HepG2 (cell line): Measurements from ENCODE around the gene CFAP46. TPM values are rescaled to one million over a fixed set of nuclear protein-coding genes. Genes with fewer than 3 reads are reported as not detected.

ENCODE experiments used
- BRCA1 ChIP-seq: sonication (generic); formaldehyde crosslinking; IDR thresholded peaks from 2 replicates; pipeline ENCODE4 v1.4.0; 2020; ENCODE audit warnings: missing genetic modification reagents
- FLYWCH1 ChIP-seq: sonication (generic); formaldehyde crosslinking; IDR thresholded peaks from 2 replicates; pipeline ENCODE4 v1.8.1; 2023; ENCODE audit warnings: mild to moderate bottlenecking, missing genetic modification reagents
- HINFP ChIP-seq: sonication (generic); formaldehyde crosslinking; IDR thresholded peaks from 2 replicates; pipeline ENCODE4 v1.4.0; 2020; ENCODE audit warnings: low read depth, mild to moderate bottlenecking, missing genetic modification reagents
- IKZF5 ChIP-seq: IDR thresholded peaks from 2 replicates; pipeline ENCODE4 v1.6.1; 2018; ENCODE audit warnings: missing genetic modification reagents, mild to moderate bottlenecking, missing compliant biosample characterization
- MEIS2 ChIP-seq: sonication (generic); formaldehyde crosslinking; IDR thresholded peaks from 2 replicates; pipeline ENCODE4 v1.9.0; 2021; ENCODE audit warnings: mild to moderate bottlenecking, missing genetic modification reagents
- MTA1 ChIP-seq: sonication (generic); formaldehyde crosslinking; IDR thresholded peaks from 2 replicates; pipeline ENCODE4 v1.4.0; 2020; ENCODE audit warnings: missing genetic modification reagents, mild to moderate bottlenecking, borderline replicate concordance
- MXD4 ChIP-seq: IDR thresholded peaks from 2 replicates; pipeline ENCODE4 v1.6.1; 2016; ENCODE audit warnings: mild to moderate bottlenecking, missing biosample characterization, missing genetic modification reagents
- SCMH1 ChIP-seq: sonication (generic); formaldehyde crosslinking; IDR thresholded peaks from 2 replicates; pipeline ENCODE4 v1.9.0; 2021; ENCODE audit warnings: missing genetic modification reagents, mild to moderate bottlenecking, borderline replicate concordance
- TAF15 ChIP-seq: fragments of 200-400 bp; formaldehyde crosslinking; IDR thresholded peaks from one replicate; pipeline ENCODE4 v1.6.1; 2018; ENCODE audit warnings: mild to moderate bottlenecking, low read depth, low read length; ENCODE audit not compliant: poor library complexity, severe bottlenecking
- ZNF101 ChIP-seq: sonication (generic); formaldehyde crosslinking; IDR thresholded peaks from 2 replicates; pipeline ENCODE4 v1.4.0; 2020; ENCODE audit warnings: mild to moderate bottlenecking, low read depth, missing genetic modification reagents, borderline replicate concordance
- ZNF18 ChIP-seq: sonication (generic); formaldehyde crosslinking; IDR thresholded peaks from 2 replicates; pipeline ENCODE4 v1.8.0; 2022; ENCODE audit warnings: mild to moderate bottlenecking, missing genetic modification reagents; ENCODE audit not compliant: insufficient replicate concordance
- ZXDC ChIP-seq: sonication (generic); formaldehyde crosslinking; IDR thresholded peaks from 2 replicates; pipeline ENCODE4 v1.5.0; 2020; ENCODE audit warnings: mild to moderate bottlenecking, missing genetic modification reagents
- polyA plus RNA-seq, 8 experiments: library from polyadenylated mRNA; depleted of rRNA in 3 of 8; stranded (reverse) in 7 of 8; unstranded in 1 of 8; fragments of >200 nt; fragmentation: Illumina TruSeq in 4 of 8; extraction: Trizol in 4 of 8; gene quantifications; 2 replicates each; pipeline versions ENCODE4 v1.2.1 to v1.2.3, GENCODE V29; 2011 to 2016; ENCODE audit warnings: low read depth in 4 of 8, missing spikeins in 1 of 8, mixed read lengths in 1 of 8; ENCODE audit not compliant: insufficient read depth in 1 of 8
- total RNA-seq, 5 experiments: library from RNA; depleted of rRNA; stranded (reverse); fragments of >200 nt; fragmentation: Illumina TruSeq; extraction: Trizol; gene quantifications; 2 replicates each; pipeline ENCODE4 v1.2.3, GENCODE V29; 2016; ENCODE audit warnings: low read depth in 1 of 5

The CFAP46 gene
- total and polyA plus RNA-seq, 2 of the 13 experiments (the other 11 are each of a cell fraction or from before 2014, with no cell fraction given): 0.24 to 0.84 TPM

- TF ChIP-seq ZNF18 (CRISPR knock-in tag): no peak
- no peak for TF ChIP-seq IKZF5
- TF ChIP-seq BRCA1 (CRISPR knock-in tag): no peak
- no peak for TF ChIP-seq FLYWCH1 (CRISPR knock-in tag)
- TF ChIP-seq ZXDC (CRISPR knock-in tag): no peak
- TF ChIP-seq ZNF101: no peak
- TF ChIP-seq TAF15: no peak
- no peak for TF ChIP-seq MTA1 (CRISPR knock-in tag)
- no peak for TF ChIP-seq MXD4
- TF ChIP-seq MEIS2 (CRISPR knock-in tag): no peak
- no peak for TF ChIP-seq SCMH1
- TF ChIP-seq HINFP (CRISPR knock-in tag): no peak
Observed at GRCh38 chr10:132790934-132791829, 151.2 kb downstream of the CFAP46 start (continued).
